ENCODE data around the gene CDHR2. TPM values are rescaled to one million over a fixed set of nuclear protein-coding genes. Genes with fewer than 3 reads are reported as not detected.

CDHR2 gene
- total RNA-seq, 1 donor from 2014 or later = not detected

DNA sequence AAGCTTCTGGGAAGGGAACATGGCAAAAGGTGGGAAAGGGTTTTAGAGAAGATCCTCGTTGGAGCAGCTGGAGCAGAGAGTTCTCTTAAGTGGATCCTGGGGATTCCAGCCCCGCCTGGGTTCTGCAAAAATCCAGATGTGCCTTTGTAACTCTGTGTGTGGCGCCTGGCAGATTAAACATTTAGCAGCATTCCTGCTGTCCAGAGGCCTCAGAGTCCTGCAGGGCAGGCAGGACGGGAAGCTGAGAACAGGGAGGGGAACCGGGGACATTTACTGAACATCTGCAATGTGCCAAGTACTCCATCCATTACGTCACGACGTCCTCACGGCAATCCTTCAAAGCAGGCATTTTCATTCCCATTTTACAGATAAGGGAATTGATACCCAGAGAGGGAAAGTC lies 87.3 kb downstream of the CDHR2 start:
- no peak for DNase-seq (ENCODE audit: extremely low read depth, low read depth, low spot score)

DNA sequence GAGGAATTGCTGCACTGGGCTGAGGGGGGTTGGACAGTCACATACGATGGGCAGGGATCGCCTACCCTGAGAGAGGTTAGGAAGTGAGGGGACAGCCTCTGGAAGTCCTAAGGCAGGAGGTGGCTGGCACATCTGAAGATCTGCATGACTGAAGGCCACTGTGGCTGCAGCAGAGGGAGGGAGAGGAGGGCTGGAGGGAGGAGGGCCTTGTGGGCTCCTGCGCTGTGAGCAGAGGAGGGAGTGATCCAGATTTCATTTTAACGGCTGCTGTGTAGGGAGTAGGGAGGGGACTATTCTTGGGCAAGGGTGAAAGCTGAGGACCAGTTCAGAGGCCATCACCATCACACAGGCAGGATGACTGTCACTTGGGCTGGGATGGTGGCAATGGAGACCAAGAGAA lies 88.4 kb downstream of the CDHR2 start:
- DNase-seq (ENCODE audit: extremely low read depth, low read depth, low spot score) = no peak

DNA sequence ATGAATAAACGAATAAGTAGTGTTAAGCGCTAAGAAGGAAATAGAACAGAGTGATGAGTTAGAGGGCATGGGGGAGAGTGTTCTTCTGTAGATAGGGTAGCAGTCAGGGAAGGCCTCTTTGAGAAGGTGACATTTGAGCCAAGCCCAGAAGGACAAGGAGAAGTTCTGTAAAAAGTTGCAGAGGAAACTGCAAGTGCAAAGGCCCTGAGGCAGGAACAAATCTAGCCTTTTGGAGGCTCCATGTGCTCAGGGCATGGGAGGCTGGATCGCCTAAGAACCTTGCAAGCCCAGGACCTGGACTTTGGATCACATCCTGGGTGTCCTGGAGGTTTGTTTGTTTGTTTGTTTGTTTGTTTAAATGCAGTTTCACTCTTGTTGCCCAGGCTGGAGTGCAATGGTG lies 89.3 kb downstream of the CDHR2 start:
- DNase-seq (ENCODE audit: extremely low read depth, low read depth, low spot score) = no peak

DNA sequence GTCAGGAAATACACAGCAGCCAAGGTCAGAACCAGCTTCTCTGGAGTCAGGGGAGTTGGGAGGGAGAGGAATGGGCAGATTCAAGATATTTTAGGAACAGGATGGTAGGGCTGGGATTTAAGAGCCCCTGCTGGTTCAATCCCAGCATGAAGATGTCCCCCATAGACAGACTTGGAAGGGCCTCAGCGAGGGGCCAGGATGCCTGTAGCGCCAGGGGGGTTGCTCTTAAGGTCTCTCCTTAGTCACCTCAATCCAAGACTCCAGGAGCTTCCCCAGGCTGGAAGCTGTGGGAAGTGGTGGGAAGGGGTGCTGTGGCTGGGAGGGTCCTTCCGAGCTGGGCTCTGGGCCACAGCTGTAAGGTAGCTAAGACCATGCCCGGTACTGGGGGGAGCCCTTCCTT lies 90.1 kb downstream of the CDHR2 start:
- no peak for DNase-seq (ENCODE audit: extremely low read depth, low read depth, low spot score)

DNA sequence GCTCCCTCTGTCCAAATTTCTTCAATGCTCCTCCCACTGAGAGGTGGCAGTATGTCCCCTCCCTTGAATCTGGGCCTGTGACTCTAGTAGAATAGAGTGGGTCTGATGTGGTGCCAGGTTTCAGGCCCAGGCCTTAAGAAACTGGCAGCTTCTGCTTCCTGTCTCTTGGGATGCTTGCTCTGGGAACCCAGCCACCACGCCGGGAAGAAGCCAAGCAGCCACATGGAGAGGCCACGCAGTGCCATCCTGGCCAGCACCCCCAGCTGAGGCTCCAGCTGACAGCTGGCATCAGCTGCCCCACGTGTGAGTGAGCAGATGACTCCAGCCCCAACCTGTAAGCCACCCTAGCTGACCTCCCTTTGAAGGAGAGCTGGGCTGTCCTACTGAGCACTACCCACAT lies 90.8 kb downstream of the CDHR2 start:
- no peak for DNase-seq (ENCODE audit: extremely low read depth, low read depth, low spot score)

DNA sequence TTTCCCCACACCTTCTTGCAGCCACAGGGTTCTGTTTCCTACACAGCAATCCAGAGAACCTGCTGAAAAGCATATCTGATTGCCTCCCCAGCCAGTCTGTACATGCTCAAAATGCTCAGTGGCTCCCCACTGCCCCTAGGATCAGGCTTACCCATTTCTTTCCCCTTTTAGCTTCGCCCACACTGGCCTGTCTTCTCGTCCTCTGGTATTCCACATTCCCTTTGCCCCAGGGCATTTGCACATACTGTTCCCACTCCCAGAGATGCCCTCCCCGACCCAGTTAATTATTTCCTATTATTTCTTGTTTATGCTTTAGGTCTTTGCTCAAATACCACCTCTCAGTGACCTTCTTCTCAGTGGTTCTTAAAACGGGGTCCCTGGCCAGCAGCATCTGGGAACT lies 91.5 kb downstream of the CDHR2 start:
- DNase-seq (ENCODE audit: extremely low read depth, low read depth, low spot score) = no peak

DNA sequence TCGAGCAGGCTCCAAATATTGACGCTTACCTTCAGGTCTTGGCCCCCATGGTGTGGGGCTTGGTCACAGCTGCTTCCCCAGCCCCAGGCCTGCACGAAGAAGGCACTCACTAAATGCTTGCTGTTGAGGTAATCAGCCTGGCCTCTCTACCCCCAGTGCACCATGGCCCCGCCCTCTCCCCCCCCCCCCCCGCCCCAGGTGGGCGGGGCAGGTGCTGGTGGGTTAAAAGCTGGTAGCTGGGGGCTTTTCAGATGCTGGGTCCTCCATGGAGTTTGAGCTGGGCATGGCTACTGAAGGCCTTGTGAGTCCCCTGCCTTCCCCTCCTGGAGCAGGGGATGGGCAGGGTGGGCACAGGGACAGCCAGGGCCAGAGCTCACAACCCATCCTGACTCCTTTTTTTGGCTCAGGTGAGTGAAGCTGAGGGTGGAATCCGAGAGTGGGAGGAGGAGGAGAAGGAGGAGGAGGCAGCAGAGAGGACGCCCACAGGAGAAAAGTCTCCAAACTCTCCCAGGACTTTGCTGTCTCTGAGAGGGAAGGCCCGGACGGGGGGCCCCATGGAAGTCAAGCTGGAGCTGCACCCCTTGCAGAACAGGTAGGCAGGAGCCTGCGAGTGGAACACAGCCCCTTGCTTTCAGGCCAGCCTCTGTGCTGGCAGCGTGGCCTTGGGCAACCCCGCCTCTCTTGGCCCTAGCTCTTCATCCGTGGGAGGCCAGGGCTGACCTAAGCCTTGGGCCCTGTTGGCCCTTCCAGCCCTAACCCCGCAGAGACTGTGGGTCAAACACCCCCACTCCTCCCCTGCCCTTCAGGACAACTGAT lies 93.7 kb downstream of the CDHR2 start:
- DNase-seq (ENCODE audit: extremely low read depth, low read depth, low spot score) = no peak

DNA sequence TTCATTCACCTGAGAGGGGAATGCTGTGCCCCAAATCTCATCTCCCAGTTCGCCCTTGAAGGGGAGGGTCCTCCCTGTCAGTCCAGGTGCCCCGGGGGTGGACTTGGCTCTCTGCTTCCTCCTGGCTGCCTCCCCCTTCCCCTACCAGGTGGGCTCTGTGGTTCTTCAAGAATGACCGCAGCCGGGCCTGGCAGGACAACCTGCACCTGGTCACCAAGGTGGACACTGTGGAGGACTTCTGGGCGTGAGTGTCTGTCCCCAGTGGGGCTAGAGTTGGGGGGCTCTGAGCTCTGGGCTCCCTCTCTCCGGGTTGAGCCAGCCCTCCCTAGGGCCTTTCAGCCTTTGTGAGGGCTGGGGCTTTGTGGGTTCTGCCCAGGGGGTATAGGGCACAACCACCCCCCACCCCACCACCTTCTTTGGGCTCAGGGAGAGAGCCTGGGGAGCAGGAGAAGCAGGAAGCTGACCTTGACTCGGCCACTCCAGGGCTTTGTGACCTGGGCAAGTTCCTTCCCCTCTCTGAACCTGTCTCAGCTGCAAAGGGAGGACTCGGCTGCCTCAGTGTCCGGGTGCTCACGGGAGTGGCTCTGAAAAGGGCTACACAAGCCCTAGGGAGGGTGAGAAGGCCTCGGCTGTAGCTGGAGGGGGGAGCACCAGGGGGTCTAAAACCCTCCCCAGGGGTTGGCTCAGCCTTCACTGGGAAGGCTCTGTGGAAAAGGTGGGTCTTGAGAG lies 94.5 kb downstream of the CDHR2 start:
- no peak for DNase-seq (ENCODE audit: extremely low read depth, low read depth, low spot score)

DNA sequence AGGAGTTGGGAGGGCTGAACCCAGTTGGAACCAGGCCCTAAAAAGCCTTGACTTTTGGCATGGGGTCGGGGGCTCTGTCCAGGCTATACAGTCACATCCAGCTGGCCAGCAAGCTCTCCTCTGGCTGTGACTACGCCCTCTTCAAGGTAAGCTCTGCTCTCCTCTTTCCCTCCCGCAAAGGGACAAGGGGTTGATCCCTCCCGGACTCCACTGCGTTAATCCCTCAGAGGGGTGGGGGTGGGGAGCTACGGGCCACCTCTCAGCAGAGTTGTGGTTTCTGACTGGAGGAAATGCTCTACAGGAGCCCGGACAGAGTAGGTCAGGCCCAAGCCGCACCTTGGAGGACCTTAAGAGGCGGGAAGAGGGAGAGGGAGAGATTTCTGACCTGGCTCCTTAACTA lies 95.2 kb downstream of the CDHR2 start:
- no peak for DNase-seq (ENCODE audit: extremely low read depth, low read depth, low spot score)

DNA sequence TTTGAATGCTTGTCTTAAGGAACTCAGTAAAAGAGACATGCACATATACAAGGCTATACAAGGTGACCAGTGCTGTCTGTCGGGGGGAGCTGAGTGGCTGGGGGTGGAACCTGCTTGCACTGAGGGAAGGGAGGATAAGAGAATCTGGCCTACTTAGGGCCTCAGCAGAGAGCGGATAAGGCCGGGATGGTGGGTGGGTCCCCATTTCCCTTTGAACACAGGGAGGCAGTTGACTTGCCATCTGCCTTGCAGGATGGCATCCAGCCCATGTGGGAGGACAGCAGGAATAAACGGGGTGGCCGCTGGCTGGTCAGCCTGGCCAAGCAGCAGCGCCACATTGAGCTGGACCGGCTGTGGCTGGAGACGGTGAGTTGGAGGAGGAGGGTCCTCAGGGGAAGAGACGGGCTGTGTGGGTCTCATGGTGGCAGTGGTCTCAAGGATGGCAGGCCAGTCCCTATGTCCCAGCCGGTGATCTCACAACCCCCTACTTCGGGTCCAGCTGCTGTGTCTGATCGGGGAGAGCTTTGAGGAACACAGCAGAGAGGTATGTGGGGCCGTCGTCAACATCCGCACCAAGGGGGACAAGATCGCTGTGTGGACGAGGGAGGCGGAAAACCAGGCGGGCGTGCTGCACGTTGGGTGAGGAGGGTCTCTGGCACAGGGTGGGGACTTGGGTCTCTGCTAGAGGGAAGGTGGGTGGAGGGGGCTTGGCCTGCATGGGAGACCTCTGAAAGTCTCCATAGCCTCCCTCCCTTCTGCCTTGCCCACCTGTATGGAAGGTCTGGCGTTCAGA lies 95.9 kb downstream of the CDHR2 start:
- no peak for DNase-seq (ENCODE audit: extremely low read depth, low read depth, low spot score)

Other genes starting within 250 kb of the CDHR2 start
- gene KIAA1191, start 187.6 kb upstream of the CDHR2 start, total RNA-seq = 154 and 160 TPM in 2 replicates
- gene ARL10, start 183.9 kb upstream of the CDHR2 start, total RNA-seq = 8.0 and 21.6 TPM in 2 replicates
- gene NOP16, start 160.7 kb upstream of the CDHR2 start, total RNA-seq = 18.1 and 27.2 TPM in 2 replicates
- 119 TPM in 2 replicates for gene HIGD2A, start 160.6 kb upstream of the CDHR2 start, total RNA-seq
- 131 and 164 TPM in 2 replicates for gene CLTB, start 132.8 kb upstream of the CDHR2 start, total RNA-seq
- 38.4 and 44.9 TPM in 2 replicates for gene FAF2, start 101.0 kb upstream of the CDHR2 start, total RNA-seq
- gene RNF44, start 11.9 kb upstream of the CDHR2 start, total RNA-seq = 12.6 and 26.1 TPM in 2 replicates
- 12.3 and 13.1 TPM in 2 replicates for gene GPRIN1, start 60.8 kb downstream of the CDHR2 start, total RNA-seq
- gene SNCB, start 81.2 kb downstream of the CDHR2 start, total RNA-seq = 0.70 and 1.8 TPM in 2 replicates
- 0.06 TPM in 1 of 2 replicates, not detected in the other for gene EIF4E1B, start 81.3 kb downstream of the CDHR2 start, total RNA-seq
- gene TSPAN17, start 98.1 kb downstream of the CDHR2 start, total RNA-seq = 53.1 and 64.2 TPM in 2 replicates

All from glomerular endothelial cell (primary cell).